CD4-positive, CD25-positive, alpha-beta regulatory T cell (primary cell): ENCODE measurements around the gene TUBAL3. TPM values are rescaled to one million over a fixed set of nuclear protein-coding genes. Genes with fewer than 3 reads are reported as not detected.
A peak's percentile ranks its signal among the peaks of the same experiment; 100 is the strongest.

ENCODE experiments used
- ATAC-seq, 2 donors: fragments of 150-1000 bp; cut with Tn5 transposase; one replicate each; pipeline ENCODE4 v1.10.0; 2021; ENCODE audit warnings: low read depth in 2 of 2, moderate number of reproducible peaks in 2 of 2, moderate library complexity in 1 of 2
- DNase-seq, 3 donors: peaks; one replicate each; pipeline versions ENCODE4 v3.0.0 to v3.0.0-alpha.2; 2012 to 2022; ENCODE audit warnings: mixed read lengths in 1 of 3
- H3K27ac ChIP-seq: one replicate; pipeline ENCODE4 v1.7.0; 2013; ENCODE audit warnings: mild to moderate bottlenecking, low read length; ENCODE audit not compliant: insufficient read depth, poor library complexity, severe bottlenecking
- H3K27me3 ChIP-seq: one replicate; pipeline ENCODE4 v1.7.0; 2013; ENCODE audit warnings: low read length; ENCODE audit not compliant: control insufficient read depth, insufficient read depth
- H3K36me3 ChIP-seq: one replicate; pipeline ENCODE4 v1.7.0; 2013; ENCODE audit warnings: mild to moderate bottlenecking, low read length, moderate library complexity; ENCODE audit not compliant: control insufficient read depth, insufficient read depth
- H3K4me1 ChIP-seq: 2 replicates; pipeline ENCODE4 v1.7.0; 2013; ENCODE audit warnings: mild to moderate bottlenecking, low read length; ENCODE audit not compliant: insufficient read depth, control insufficient read depth, poor library complexity, severe bottlenecking
- H3K4me3 ChIP-seq: one replicate; pipeline ENCODE4 v1.7.0; 2013; ENCODE audit warnings: low read depth, mild to moderate bottlenecking, low read length, moderate library complexity
- H3K9me3 ChIP-seq, 2 experiments: 1 replicate in 1 of 2; 2 replicates in 1 of 2; pipeline ENCODE4 v1.7.0; 2013; ENCODE audit warnings: low read length in 2 of 2, mild to moderate bottlenecking in 1 of 2, moderate library complexity in 1 of 2; ENCODE audit not compliant: control insufficient read depth in 2 of 2
- H3K27ac Mint-ChIP-seq, 3 donors: one replicate each; pipeline ENCODE4 v1.8.0; 2020 to 2022; ENCODE audit warnings: mild to moderate bottlenecking in 3 of 3, mixed read lengths in 3 of 3, moderate library complexity in 2 of 3
- H3K27me3 Mint-ChIP-seq: one replicate; pipeline ENCODE4 v1.8.0; 2022; ENCODE audit warnings: mild to moderate bottlenecking, mixed read lengths
- H3K36me3 Mint-ChIP-seq: one replicate; pipeline ENCODE4 v1.8.0; 2020; ENCODE audit warnings: mixed read lengths
- H3K4me1 Mint-ChIP-seq, 4 donors: one replicate each; pipeline ENCODE4 v1.8.0; 2020 to 2022; ENCODE audit warnings: mixed read lengths in 4 of 4, mild to moderate bottlenecking in 1 of 4
- H3K4me3 Mint-ChIP-seq, 4 donors: one replicate each; pipeline ENCODE4 v1.8.0; 2020 to 2022; ENCODE audit warnings: mild to moderate bottlenecking in 4 of 4, mixed read lengths in 4 of 4, moderate library complexity in 3 of 4
- H3K9me3 Mint-ChIP-seq, 7 donors: one replicate each; pipeline ENCODE4 v1.8.0; 2020 to 2022; ENCODE audit warnings: mixed read lengths in 7 of 7, mild to moderate bottlenecking in 3 of 7, moderate library complexity in 2 of 7
- polyA plus RNA-seq, 4 donors: library from polyadenylated mRNA; unstranded; fragments of 300-500 nt; fragmentation: Illumina TruSeq; gene quantifications; one replicate each; pipeline ENCODE4 v1.2.3, GENCODE V29; 2021
- total RNA-seq: library from RNA; stranded (reverse); gene quantifications from one replicate; pipeline ENCODE4 v1.2.3, GENCODE V29; 2022

Gene TUBAL3
- total and polyA plus RNA-seq, 5 donors from 2014 or later = 0.31 TPM; not detected in 4

- ATAC-seq (no peak), DNase-seq (no peak)
- Mint-ChIP-seq H3K27me3 (peaks cover 6% of the 10 kb centered on the region), H3K4me3 (no peak overlapping the region), H3K4me1 (no peaks in the 10 kb centered on the region), H3K27ac (no peak overlapping the region), H3K9me3 (peaks cover 0 to 5% (median 2%) of the 10 kb centered on the region in 7 donors), H3K36me3 (no peaks in the 10 kb centered on the region)
- Histone ChIP-seq H3K4me3 (no peak overlapping the region), H3K27me3 (no peaks in the 10 kb centered on the region), H3K9me3 (no peaks in the 10 kb centered on the region), H3K27ac (no peak overlapping the region), H3K4me1 (no peaks in the 10 kb centered on the region), H3K36me3 (no peaks in the 10 kb centered on the region)
These were observed 30.6 kb downstream of the TUBAL3 start for GRCh38 chr10:5373891-5374611.

GRCh38 chr10:5373307-5373706, 31.3 kb downstream of the TUBAL3 start:
- ATAC-seq = no peak
- no peaks in the 10 kb centered on the region for H3K36me3 Mint-ChIP-seq
- H3K4me3 ChIP-seq = no peak overlapping the region
- no peaks in the 10 kb centered on the region for H3K36me3 ChIP-seq
- H3K27ac Mint-ChIP-seq = no peak overlapping the region
- no peak overlapping the region for H3K27ac ChIP-seq
- H3K9me3 Mint-ChIP-seq = peaks cover 0 to 4% (median 2%) of the 10 kb centered on the region in 7 donors
- H3K4me1 Mint-ChIP-seq = no peaks in the 10 kb centered on the region
- H3K27me3 Mint-ChIP-seq = peaks cover 6% of the 10 kb centered on the region
- no peak overlapping the region for H3K4me3 Mint-ChIP-seq
- H3K27me3 ChIP-seq = no peaks in the 10 kb centered on the region
- no peaks in the 10 kb centered on the region for H3K4me1 ChIP-seq
- H3K9me3 ChIP-seq = no peaks in the 10 kb centered on the region
- DNase-seq = no peak

- DNase-seq = no peak
- Histone ChIP-seq H3K27ac (no peak overlapping the region), H3K27me3 (no peaks in the 10 kb centered on the region), H3K9me3 (no peaks in the 10 kb centered on the region), H3K4me1 (no peaks in the 10 kb centered on the region), H3K4me3 (no peak overlapping the region), H3K36me3 (no peaks in the 10 kb centered on the region)
- ATAC-seq = no peak
- Mint-ChIP-seq H3K4me3 (no peak overlapping the region), H3K9me3 (peaks cover 0 to 4% (median 2%) of the 10 kb centered on the region in 7 donors), H3K36me3 (no peaks in the 10 kb centered on the region), H3K27me3 (peaks cover 6% of the 10 kb centered on the region), H3K4me1 (no peaks in the 10 kb centered on the region), H3K27ac (peak overlapping the region in 1 of 3 donors; percentile 43)
These were observed 33.9 kb downstream of the TUBAL3 start for GRCh38 chr10:5370493-5371352.

- ATAC-seq (no peak), DNase-seq (no peak)
- Mint-ChIP-seq H3K4me1 (no peaks in the 10 kb centered on the region), H3K9me3 (peaks cover 0 to 4% (median 2%) of the 10 kb centered on the region in 7 donors), H3K27ac (no peak overlapping the region), H3K27me3 (no peaks in the 10 kb centered on the region), H3K4me3 (no peak overlapping the region), H3K36me3 (no peaks in the 10 kb centered on the region)
- H3K4me1 ChIP-seq = no peaks in the 10 kb centered on the region
- H3K27ac ChIP-seq = no peak overlapping the region
- no peak overlapping the region for H3K4me3 ChIP-seq
- H3K27me3 ChIP-seq = no peaks in the 10 kb centered on the region
- no peaks in the 10 kb centered on the region for H3K36me3 ChIP-seq
- H3K9me3 ChIP-seq = no peaks in the 10 kb centered on the region
These were observed 35.1 kb downstream of the TUBAL3 start for GRCh38 chr10:5369362-5370158.

GRCh38 chr10:5365928-5366327, 38.7 kb downstream of the TUBAL3 start:
- no peaks in the 10 kb centered on the region for H3K36me3 Mint-ChIP-seq
- no peaks in the 10 kb centered on the region for H3K9me3 ChIP-seq
- H3K4me3 Mint-ChIP-seq = no peak overlapping the region
- H3K27ac Mint-ChIP-seq = no peak overlapping the region
- H3K4me1 ChIP-seq = no peaks in the 10 kb centered on the region
- H3K27me3 Mint-ChIP-seq = peaks cover 16% of the 10 kb centered on the region
- no peaks in the 10 kb centered on the region for H3K36me3 ChIP-seq
- peaks cover 0 to 3% (median 1%) of the 10 kb centered on the region in 7 donors for H3K9me3 Mint-ChIP-seq
- H3K27ac ChIP-seq = no peak overlapping the region
- DNase-seq (no peak), ATAC-seq (no peak)
- no peak overlapping the region for H3K4me3 ChIP-seq
- H3K4me1 Mint-ChIP-seq = no peaks in the 10 kb centered on the region
- H3K27me3 ChIP-seq = no peaks in the 10 kb centered on the region

GRCh38 chr10:5364890-5365338, 39.7 kb downstream of the TUBAL3 start, which contains the start of gene UCN3:
Gene UCN3, plus strand, starts transcription at chr10:5364966. Its CDS starts 8,755 bp downstream, at chr10:5373721.
- Histone ChIP-seq H3K27ac (no peak within 1 kb of the TSS), H3K27me3 (peaks cover 2% of the 10 kb centered on the region), H3K9me3 (no peaks in the 10 kb centered on the region), H3K4me3 (no peak within 1 kb of the TSS), H3K4me1 (no peaks in the 10 kb centered on the region), H3K36me3 (no peaks in the 10 kb centered on the region)
- H3K4me1 Mint-ChIP-seq = no peaks in the 10 kb centered on the region
- ATAC-seq = no peak
- H3K9me3 Mint-ChIP-seq = peaks cover 0 to 1% (median 0%) of the 10 kb centered on the region in 7 donors
- H3K27ac Mint-ChIP-seq = peak within 1 kb of the TSS in 1 of 3 donors; percentile 30
- DNase-seq = no peak
- H3K36me3 Mint-ChIP-seq = no peaks in the 10 kb centered on the region
- H3K4me3 Mint-ChIP-seq = no peak within 1 kb of the TSS
- H3K27me3 Mint-ChIP-seq = peaks cover 19% of the 10 kb centered on the region

- no peaks in the 10 kb centered on the region for H3K4me1 ChIP-seq
- Mint-ChIP-seq H3K9me3 (peaks cover 0 to 1% (median 0%) of the 10 kb centered on the region in 7 donors), H3K27ac (peak overlapping the region in 1 of 3 donors; percentile 30), H3K4me1 (no peaks in the 10 kb centered on the region), H3K4me3 (no peak overlapping the region), H3K36me3 (no peaks in the 10 kb centered on the region), H3K27me3 (peaks cover 19% of the 10 kb centered on the region)
- H3K27ac ChIP-seq = no peak overlapping the region
- H3K4me3 ChIP-seq = no peak overlapping the region
- H3K36me3 ChIP-seq = no peaks in the 10 kb centered on the region
- H3K9me3 ChIP-seq = no peaks in the 10 kb centered on the region
- DNase-seq = no peak
- H3K27me3 ChIP-seq = peaks cover 3% of the 10 kb centered on the region
- ATAC-seq = no peak
These were observed 40.3 kb downstream of the TUBAL3 start for GRCh38 chr10:5364374-5364773.
